Prostate gland (tissue), 2 donors: ENCODE data around the gene CSRNP2.

Source experiments
- CTCF ChIP-seq, 4 experiments: fragments of 200-600 bp in 2 of 4; fragments of 450-650 bp in 2 of 4; sonication (generic) in 2 of 4; IDR thresholded peaks; 1 replicate in 3 of 4; 2 replicates in 1 of 4; pipeline ENCODE4 v1.5.1; 2016 to 2019; ENCODE audit warnings: antibody characterized with exemption in 4 of 4, mild to moderate bottlenecking in 2 of 4, moderate library complexity in 2 of 4
- POLR2A ChIP-seq: fragments of 450-650 bp; IDR thresholded peaks from one replicate; pipeline ENCODE4 v1.6.1; 2016; ENCODE audit warnings: antibody characterized with exemption, mild to moderate bottlenecking
- POLR2AphosphoS5 ChIP-seq: sonication (generic); formaldehyde crosslinking; IDR thresholded peaks from one replicate; pipeline ENCODE4 v1.6.1; 2017; ENCODE audit warnings: antibody characterized with exemption

- peak; percentile 69 to 90 (median 90) for TF ChIP-seq CTCF (IDR thresholded peaks at IDR 0.05)
- TF ChIP-seq POLR2A, result peak; percentile 55
- TF ChIP-seq POLR2AphosphoS5, result peak; percentile 97
Measured at GRCh38 chr12:51047655-51048540, 35.5 kb downstream of the CSRNP2 start, which contains the start of gene LETMD1.
